Measurements from ENCODE around the gene MUC15.

Gene MUC15, protein sequence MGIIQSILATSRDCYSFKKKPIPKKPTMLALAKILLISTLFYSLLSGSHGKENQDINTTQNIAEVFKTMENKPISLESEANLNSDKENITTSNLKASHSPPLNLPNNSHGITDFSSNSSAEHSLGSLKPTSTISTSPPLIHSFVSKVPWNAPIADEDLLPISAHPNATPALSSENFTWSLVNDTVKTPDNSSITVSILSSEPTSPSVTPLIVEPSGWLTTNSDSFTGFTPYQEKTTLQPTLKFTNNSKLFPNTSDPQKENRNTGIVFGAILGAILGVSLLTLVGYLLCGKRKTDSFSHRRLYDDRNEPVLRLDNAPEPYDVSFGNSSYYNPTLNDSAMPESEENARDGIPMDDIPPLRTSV

DNA sequence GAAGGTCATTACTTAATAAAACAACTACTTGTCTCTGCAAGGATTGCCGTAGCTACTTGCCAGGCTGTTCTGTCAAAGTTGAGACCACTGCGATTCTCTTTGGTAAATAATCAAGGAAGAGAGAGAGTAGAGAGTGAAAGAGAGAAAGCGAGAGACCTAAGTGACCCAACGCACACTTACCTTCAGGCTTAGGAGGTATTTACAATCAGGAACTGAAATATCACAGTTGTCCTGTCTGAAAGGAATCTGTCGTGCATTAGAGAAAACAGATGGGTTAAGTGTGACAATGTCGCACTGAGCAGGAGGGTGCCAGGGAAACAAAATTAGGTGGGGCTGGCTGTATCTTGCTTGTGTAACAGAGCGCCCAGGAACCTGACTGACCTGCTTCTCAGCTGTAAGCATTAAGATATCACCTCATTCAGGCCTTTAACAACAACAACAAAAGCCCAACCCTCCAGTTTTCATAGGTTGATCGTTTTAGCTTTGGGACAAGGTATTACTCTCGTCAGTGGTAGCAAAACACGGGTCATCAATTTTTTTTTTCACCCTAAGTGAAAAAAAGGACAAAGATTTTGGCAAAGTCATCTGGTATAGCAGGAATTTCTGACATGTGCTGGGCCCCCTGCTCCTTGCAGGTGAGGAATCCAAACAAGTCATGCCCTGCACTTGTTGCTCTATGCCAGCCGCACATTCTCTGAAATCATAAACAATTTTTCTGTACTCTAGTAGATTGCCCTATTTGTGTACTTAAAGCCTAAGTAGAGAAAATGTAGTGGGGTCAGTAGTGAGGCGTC lies at the start of gene MUC15:
Gene MUC15, minus strand, starts transcription at position 403 of the 794 bp plus-strand sequence. CDS start 5,169 bp downstream, outside the sequence.
- DNase-seq: no peak

DNA sequence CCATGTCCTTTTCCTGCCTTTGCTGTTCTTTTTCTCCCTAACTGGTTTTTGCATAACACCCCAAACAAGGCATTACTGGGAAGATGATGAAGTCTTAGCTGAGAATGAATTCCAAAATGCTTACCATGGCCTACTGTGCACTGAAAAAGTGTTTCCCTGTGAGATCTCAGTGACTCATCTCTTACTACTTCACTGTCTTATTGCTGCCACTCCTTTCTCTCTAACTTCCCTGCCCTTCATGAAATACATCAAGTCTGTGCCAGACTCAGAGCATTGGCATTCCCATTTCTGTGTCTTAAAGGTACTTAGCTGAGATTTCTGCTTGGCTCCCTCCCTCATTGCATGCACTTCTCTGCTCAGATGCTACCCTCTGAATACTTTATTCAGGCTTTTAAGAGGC lies 49.1 kb upstream of the MUC15 start:
- no peak for DNase-seq

DNA sequence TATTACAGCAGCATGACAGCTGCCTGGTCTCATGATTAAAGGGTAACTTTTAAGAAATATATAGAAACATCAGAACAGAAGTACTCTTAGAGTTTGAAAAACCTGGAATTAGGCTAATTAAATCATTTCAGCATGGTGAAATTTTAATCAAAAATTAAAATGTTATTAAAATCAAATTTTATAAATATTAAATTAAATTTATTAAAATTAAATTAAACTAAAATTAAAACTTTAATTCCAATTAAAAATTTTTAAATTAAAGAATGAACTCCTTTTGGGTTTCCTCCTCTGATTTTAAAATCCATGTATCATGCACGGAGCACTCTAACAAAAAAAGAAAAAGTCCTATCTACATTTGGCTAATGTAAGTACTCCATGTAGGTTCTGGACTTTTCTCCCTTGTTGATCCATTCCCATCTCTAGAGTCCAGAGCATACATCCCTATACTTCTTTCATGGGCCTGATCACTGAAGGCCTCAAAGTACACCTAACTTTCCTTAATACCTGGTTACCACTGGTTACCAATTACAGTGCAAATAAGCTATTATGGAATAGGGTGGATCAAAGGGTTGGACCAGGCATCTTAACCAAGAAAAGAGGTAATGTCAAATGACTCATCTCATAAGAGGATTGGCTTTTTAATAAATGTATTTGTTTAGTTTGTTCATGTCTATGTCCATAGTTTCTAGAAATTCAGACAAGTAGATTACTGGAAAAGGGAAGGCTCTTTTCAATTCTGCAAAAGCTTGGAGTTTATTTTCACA lies 48.4 kb upstream of the MUC15 start:
- no peak for DNase-seq

GRCh38 chr11:26618441-26618840 lies 46.4 kb upstream of the MUC15 start:
- no peak for DNase-seq

GRCh38 chr11:26613759-26614158 lies 41.7 kb upstream of the MUC15 start:
- no peak for DNase-seq

DNA sequence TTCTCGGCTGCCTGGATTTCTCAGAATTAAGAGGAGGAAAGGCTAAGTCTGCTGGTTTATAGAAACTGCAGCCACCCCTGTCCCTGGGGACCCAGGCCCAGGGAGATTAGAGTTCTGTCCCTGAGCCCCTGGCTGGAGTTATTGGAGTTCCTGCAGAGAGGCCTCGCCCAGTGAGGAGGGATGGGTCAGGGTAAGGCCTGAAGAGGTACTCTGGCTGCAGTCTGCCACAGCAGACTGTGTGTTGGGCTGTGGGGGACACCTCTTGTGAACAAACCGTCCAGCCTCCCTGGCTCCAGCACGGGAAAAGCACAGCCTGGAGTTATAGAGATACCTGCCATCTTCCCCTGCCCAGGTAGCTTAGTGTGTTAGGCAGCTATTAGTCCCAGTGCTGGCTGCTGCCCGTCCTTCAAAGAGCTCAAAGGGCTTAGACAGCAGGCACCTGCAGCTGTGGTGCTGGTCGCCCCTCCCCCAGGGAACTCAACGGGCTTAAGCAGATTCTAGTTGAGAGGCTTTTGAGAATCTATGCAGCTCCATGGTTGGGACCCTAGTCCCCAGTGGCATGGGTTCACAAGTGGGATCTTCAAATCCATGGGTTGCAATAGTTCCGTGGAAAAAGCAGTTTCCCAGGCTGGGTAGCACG lies 36.6 kb upstream of the MUC15 start:
- DNase-seq: no peak

- no peak for DNase-seq
Observed at GRCh38 chr11:26607725-26608506, 35.9 kb upstream of the MUC15 start.

DNA sequence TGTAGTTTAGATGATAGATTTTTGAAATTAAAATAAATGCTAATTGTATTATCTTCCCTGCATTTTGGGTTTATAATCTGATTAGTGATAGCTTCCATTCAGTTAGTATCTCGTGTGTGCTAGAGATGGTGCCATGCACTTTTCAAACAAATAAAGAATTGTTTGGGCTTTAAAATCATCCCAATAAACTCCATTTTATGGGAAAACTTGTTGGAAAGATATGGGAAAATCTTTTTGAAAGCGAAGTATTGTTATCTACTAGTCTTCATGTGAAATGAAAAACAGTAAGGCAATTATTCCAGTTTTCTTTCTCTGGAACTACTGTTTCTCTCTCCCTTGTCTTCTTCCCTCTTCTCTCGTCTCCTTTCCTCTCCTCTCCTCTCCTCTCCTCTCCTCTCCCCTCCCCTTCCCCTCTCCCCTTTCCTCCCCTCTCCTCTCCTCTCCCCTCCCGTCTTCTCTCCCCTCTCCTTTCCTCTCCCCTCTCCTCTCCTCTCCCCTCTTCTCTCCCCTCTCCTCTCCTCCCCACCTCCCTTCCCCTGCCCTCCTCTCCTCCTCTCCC lies 27.9 kb upstream of the MUC15 start:
- no peak for DNase-seq

GRCh38 chr11:26599425-26599824 lies 27.4 kb upstream of the MUC15 start:
- DNase-seq: peak; percentile 43

GRCh38 chr11:26597899-26598298 lies 25.8 kb upstream of the MUC15 start:
- peak; percentile 20 for DNase-seq

GRCh38 chr11:26597049-26597689 lies 25.1 kb upstream of the MUC15 start:
- DNase-seq: peak; percentile 66

GRCh38 chr11:26595207-26595865 lies 23.3 kb upstream of the MUC15 start:
- peak; percentile 12 for DNase-seq

GRCh38 chr11:26593691-26594090 lies 21.6 kb upstream of the MUC15 start:
- DNase-seq: no peak

DNA sequence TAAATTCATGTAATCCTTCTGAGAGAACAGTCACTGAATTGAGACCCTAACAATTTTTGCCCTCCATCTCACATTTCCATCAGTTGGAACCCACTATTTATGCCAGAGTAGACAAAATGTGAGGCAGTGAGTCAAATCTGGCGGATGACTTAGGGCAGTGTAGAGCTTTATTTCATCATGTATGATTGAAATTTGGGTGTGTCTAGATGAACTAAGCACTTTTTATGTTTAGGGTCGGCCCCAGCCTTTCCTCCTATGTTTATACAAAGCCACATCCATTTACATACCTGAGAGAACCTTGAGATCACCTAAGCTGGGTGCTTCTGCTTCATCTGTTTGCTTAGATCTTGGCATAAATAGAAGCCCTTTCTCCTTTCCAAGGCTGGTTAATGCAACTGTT lies 15.0 kb upstream of the MUC15 start:
- DNase-seq: no peak

GRCh38 chr11:26584818-26585217 lies 12.8 kb upstream of the MUC15 start:
- no peak for DNase-seq

DNA sequence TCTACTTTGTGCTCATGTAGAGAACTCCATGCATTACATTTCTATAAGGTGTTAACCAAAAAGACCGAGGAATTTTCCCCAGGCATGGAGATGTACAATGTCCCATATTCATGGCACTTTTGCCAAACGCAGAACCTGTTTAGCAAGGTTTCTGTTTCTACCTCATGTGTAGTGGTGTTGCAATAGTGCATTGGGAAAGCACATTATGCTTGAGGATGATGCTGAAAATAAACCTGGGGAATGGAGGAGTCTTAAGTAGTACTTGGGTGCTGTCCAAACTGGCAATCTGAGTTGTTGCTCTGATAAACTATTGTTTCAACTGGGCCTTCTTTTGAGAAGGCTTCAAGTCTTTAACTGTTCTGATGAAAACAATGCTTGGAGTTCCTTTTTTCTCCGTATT lies 11.5 kb upstream of the MUC15 start:
- no peak for DNase-seq

DNA sequence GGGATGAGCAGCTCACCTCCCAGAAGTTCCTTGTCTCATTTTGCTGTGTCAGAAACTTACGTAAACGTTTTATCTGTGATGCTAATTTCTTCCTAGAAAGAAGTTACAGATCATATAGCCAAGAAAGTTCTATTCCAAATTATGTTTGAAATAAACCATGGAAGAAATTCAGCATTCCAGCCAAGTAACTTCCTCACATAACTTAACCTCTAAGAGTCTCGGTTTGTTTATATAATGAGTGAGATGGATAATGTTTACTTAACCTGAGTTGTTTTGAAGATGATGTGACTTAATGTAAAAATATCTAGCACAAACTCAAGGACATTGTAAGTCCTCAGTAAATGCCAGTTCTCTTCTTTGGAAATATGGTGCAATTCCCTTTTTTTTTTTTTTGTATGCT lies 8.9 kb upstream of the MUC15 start:
- no peak for DNase-seq

- DNase-seq: no peak
Observed at GRCh38 chr11:26579683-26580082, 7.6 kb upstream of the MUC15 start.

- DNase-seq: no peak
Observed at GRCh38 chr11:26578998-26579661, 7.1 kb upstream of the MUC15 start.

- DNase-seq: peak; percentile 32
Observed at GRCh38 chr11:26575946-26576345, 3.9 kb upstream of the MUC15 start.
